ENCODE results near the gene KAT6B.

KAT6B gene

DNA sequence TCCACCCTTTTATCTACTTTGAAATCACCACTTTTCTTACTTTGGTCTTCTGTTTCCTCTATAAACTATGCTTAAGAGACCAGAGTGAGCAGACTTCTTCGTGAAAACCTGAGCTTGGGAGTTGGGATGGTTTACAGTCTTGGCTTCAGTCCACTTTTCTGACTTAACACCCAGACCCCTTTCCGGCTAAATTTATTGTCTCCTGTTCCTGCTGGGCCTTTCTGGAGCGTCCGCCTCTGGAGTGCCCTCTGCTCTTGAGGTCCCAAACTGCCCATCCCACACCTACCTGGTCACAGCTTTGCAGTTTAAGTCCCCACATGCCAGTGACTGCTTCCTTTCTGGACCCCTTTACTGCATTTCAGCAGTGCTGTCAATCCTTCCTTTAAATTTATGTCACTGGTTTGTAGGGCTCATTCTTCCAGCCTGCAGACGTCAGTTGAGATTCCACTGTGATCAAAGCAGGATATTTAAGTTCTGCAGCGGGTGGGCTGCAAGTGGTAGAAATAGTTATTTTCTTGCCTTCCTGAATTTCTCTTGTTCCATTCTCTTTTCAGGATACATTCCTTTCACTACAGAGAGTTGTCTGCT is 80.3 kb downstream of the KAT6B start:
- no peak overlapping the region for H3K4me3 ChIP-seq (ENCODE audit: low read length)
- TF ChIP-seq CTCF (IDR thresholded peaks at IDR 0.05; ENCODE audit: insufficient read depth, low read depth, low read length, missing control alignments): no peak
- DNase-seq (ENCODE audit: low read depth): no peak

- no peak overlapping the region for H3K4me3 ChIP-seq (ENCODE audit: low read length)
- no peak for DNase-seq (ENCODE audit: low read depth)
- no peak for TF ChIP-seq CTCF (IDR thresholded peaks at IDR 0.05; ENCODE audit: insufficient read depth, low read depth, low read length, missing control alignments)
Observed at GRCh38 chr10:74909670-74910069, 83.3 kb downstream of the KAT6B start.

DNA sequence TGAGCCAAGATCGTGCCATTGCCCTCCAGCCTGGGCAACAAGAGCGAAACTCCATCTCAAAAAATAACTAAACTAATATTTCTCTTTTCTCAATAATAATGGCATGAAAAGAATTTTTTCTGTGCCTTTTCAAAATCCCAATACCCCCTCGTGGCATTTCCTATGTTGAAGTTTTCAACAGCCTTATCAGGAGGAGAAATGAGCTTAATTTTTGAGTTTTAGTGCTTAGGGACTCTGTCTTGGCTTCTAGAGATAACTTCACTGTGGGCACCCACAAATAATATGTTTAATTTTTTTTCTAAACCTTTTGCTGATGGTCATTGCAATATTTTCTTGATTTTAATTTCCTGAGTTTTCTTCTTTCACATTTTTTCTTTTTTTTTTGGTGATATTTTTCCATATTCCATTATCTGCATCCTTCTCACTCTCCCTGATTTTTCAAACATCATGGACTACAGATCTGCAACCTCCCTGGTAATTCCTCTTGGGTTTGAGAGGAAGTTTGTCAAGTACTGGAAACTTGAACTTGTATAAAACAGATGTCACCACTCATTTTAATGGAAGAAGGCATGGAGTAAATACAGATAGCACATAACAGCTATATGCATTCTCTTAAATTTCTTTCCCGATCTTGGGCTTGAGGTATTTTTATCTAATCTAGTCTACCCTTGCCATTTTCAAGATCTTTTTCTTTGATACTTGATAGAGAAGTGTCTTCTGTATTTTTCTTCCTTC is 84.0 kb downstream of the KAT6B start:
- no peak overlapping the region for H3K4me3 ChIP-seq (ENCODE audit: low read length)
- DNase-seq (ENCODE audit: low read depth): no peak
- TF ChIP-seq CTCF (IDR thresholded peaks at IDR 0.05; ENCODE audit: insufficient read depth, low read depth, low read length, missing control alignments): no peak

DNA sequence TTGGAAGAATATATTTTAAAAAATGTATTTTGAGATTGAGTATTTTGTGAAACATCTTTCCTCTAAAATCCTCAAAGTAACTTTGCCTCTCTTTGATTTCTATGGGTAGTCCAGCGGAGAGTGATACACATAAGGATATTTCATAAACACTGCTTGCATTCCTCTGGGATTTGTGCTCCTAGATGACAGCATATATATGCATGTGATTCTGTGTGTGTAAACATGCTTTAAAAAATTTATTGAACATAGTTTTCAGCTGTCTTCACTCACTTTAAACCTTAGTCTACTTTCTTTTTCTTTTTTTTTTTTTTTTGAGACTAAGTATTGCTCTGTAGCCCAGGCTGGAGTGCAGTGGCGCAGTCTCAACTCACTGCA is 84.6 kb downstream of the KAT6B start:
- no peak overlapping the region for H3K4me3 ChIP-seq (ENCODE audit: low read length)
- DNase-seq (ENCODE audit: low read depth): no peak
- TF ChIP-seq CTCF (IDR thresholded peaks at IDR 0.05; ENCODE audit: insufficient read depth, low read depth, low read length, missing control alignments): no peak

DNA sequence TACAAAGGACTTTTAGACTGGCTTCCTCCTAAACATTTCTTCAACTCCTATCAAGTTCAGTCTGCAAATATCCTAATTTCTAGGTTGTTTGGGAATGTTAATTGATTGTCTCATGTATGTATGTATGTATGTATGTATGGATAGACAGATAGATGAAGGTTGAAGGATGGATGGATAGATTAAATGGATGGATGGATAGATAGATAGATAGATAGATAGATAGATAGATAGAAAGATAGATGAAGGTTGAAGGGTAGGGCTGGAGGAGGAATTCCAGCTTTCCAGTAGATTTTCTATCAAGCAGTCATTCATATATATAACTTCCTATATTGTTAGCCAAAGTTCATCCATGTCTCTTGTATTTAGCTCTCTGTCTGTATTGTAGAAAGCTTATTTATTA is 85.8 kb downstream of the KAT6B start:
- no peak for DNase-seq (ENCODE audit: low read depth)
- TF ChIP-seq CTCF (IDR thresholded peaks at IDR 0.05; ENCODE audit: insufficient read depth, low read depth, low read length, missing control alignments): no peak
- H3K4me3 ChIP-seq (ENCODE audit: low read length): no peak overlapping the region

GRCh38 chr10:74912682-74913081 is 86.3 kb downstream of the KAT6B start:
- TF ChIP-seq CTCF (IDR thresholded peaks at IDR 0.05; ENCODE audit: insufficient read depth, low read depth, low read length, missing control alignments): no peak
- H3K4me3 ChIP-seq (ENCODE audit: low read length): no peak overlapping the region
- DNase-seq (ENCODE audit: low read depth): no peak

All from epithelial cell of esophagus (primary cell).